Measurements from ENCODE around the gene KIF3C.

DNA sequence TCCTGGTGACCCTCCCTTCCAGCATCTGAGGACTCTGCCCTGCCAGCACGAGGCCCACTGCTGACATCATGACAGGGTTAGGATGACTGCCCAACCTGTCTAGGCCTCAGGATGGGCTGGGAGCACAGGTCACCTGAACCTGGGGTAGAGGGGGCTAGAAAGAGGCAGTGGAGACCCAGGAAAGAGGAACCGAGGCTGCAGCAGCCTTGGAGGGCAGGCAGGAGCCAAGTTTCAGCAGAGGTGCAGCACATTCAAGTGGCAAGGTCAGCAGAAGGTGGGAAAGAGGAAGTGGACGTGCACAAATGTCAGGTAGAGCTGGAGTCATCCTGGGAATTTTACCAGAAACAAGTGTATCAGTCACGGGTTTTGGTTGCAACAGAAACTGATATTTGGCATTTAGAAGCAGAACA lies 37.9 kb upstream of the KIF3C start:
- TF ChIP-seq POLR2A (IDR thresholded peaks at IDR 0.05), result no peak
- TF ChIP-seq POLR2AphosphoS5 (IDR thresholded peaks at IDR 0.05), result no peak

Measured in prostate gland (tissue), 1 donor.